NCI-H146 (cell line): ENCODE results near the gene CTDSP2.

Experiments used
- DNase-seq: peaks from one replicate; lab custom pipeline; 2025; lab: John Stamatoyannopoulos, UW

The CTDSP2 gene

DNA sequence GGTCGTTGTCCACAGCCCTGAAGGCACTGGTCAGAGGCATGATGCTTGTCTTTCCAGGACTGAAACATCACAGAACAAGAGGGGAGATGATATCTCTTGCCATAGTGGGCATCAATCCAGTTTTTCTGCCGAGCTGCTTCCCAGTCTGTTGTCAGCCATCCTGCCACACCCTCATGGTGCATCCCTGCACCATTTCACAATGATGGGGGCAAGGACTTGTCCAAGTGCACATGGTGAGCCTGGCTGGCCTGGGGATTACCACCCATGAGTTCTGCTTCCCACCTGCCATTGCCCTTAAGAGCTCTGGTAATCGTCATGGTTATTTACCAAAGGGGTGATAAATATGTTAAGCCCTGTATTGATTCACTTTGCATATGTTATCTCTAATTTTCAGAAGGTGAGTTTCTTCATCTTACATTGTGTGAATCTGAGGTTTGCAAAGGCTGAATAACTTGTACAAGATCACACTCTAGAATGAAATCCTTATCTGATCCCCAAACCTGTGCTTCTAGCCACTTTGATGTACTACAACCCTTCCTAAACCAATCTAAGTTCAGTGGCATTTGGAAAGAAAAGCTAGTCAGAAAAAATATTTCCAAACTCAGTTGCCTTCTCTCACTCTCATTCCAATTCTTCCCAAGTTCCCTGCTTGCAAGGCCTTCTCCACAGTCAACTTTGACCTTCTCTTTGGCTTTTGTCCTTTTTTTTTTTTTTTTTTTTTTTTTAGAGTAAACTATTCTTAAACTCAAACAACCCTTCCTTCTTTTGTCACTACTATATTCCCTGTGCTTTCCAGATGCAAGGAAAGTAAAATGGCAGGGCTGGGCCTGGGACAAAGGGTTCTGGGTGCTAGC is 30.3 kb downstream of the CTDSP2 start:
- DNase-seq, result no peak

- DNase-seq, result peak; percentile 69
Measured at GRCh38 chr12:57815177-57816000, 31.1 kb downstream of the CTDSP2 start.

DNA sequence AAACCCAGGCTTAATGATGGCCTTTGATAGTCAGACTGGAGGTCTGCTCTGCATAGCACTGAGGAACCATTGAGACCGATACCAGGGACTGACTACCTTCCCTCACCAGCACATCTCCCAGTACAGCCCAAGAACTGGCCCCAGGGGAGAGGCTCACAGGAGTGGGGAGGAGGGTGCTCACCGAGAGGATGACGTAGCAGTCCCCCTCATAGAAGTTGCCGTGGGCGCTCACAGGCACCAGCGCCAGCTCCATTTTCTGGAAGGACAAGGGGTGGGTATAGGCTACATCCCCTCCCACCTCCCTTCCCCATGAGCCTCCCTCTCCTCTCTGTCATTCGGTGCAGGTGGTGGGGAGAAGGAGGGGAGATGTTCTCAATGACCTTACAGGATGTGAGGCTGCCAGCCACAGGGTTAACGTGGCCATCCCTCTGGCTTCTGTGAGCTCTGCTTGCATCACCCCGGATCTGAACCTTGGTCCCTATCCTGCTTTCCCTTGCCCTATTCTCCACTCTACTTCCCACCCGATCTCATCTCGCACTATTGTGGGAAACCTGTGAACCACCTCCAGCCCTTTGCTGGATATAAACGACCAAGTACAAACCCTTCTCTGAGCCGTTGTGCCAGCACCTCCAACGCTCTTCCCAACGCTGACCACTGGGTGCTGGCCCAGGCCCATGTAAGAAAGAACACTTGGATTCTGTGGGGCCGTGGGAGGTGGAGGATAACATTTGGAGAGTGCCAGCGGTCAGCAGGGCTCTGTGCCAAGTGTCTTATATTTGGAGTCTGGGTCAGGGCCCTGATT is 32.4 kb downstream of the CTDSP2 start:
- DNase-seq, result no peak

DNA sequence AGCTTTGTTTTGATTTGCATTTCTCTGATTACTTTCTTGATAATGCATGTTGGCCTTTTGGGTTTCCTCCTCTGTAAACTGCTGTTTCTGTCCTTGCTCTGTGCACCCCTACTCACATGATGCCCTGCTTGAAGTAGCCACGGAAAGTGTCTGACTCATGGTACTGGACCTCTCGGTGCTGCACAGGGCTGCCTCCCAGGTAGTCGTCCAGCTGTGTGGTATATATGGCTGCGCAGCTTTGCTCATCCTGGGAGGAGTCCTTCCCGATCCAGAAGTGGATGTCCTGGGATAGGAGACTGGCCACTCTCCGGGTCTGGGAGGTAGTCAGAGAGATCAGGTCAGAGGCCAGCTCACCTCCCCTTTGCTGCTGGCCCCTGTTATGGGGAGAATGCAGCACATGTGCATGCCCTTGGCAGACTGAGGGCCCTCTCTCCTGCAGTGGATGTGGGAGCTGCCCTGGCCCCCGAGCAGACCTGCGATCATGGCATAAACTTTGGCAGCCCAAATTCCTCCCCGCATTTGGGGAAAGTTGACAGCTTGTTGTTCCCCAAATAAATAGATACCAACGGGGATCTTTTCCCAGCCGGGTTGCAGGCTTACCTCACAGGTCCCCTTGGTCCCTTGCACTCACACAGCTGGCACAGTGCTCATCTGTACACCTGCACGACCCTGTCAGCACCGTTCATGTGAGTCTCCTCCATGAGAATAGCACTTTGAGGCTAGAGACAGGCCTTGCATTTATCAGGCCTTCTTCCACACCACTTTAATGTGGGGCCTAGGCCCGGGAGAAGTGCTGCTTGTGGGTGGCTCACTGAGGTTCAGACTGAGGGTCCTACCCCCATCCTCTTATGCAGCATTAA is 33.2 kb downstream of the CTDSP2 start:
- no peak for DNase-seq

DNA sequence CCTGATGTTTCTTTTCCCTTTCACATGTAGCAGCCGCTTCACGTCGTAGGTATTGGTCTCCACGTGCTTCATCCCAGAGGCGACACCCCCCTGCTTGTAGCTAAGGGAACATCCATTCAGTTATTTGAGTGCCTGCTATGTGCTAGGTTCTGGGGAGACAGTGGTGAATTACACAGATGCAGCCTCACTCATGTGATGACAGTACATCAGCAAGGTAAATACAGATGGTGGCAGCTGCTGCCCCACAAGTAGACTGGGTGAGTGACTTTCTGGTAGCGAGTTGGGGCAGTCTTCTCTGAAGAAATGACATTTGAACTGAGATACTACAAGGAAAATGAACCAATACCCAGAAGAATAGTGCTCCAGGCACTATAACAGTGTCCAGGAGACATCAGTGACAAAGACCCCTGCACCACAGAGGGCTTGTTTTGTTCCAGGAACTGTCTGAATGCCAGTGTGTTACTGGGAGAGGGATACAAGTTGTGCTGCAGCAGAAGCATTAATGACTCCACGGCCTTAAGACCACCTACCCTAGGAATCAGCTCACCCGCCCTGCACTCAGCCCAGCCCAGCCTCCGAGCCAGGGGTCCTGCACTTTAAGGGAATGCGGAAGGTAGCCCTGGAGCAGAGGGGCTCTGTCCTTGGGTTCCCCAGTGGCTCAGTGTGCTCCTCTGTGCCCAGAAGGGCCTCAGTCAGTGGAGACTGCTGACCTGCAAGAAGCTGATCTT is 35.3 kb downstream of the CTDSP2 start:
- DNase-seq, result no peak

GRCh38 chr12:57810450-57810849 is 36.1 kb downstream of the CTDSP2 start:
- DNase-seq, result no peak

DNA sequence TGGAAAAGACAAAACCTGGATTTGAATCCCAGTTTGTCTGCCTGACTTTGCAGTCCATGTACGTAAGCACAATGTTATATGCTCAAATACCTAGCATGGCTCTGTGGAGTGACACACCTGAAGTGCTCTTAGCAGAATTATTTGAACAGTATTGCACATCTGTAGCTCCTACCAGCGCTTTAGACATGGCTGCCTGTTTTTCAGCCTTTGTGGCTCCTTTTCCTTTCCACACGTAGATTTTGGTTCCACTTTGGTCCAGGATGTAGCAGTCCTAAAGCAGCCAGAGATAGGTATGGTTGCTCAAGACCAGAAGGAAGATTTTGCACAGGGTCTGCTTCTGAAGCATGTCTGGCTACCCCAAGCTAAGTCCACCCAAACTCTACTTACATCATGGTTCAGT is 37.1 kb downstream of the CTDSP2 start:
- no peak for DNase-seq

- DNase-seq, result no peak
Measured at GRCh38 chr12:57808351-57808750, 38.2 kb downstream of the CTDSP2 start.

DNA sequence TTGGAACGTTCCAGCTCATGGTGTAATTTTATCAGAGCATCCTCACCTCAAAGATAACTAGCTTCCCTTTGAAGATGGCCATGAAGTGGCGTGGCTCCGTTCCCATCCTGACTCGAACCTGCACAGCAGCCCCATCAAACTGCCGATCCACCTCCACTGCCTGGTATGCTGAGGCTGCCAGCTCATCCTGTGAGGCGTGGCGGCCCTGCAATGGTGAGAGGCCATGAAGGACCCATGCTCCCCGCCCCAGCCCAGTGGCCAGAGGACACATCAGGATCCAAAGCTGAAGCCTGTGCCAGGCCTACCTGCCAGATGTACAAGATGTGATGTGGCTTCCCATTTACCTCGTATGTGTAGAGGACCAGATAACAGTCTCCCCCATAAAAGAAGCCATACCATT is 39.2 kb downstream of the CTDSP2 start:
- DNase-seq, result no peak

- DNase-seq, result no peak
Measured at GRCh38 chr12:57806677-57807076, 39.9 kb downstream of the CTDSP2 start.

- DNase-seq, result peak; percentile 29
Measured at GRCh38 chr12:57803319-57803893, 43.1 kb downstream of the CTDSP2 start.

GRCh38 chr12:57802607-57803006 is 43.9 kb downstream of the CTDSP2 start:
- DNase-seq, result no peak

- no peak for DNase-seq
Measured at GRCh38 chr12:57800965-57801364, 45.6 kb downstream of the CTDSP2 start.

DNA sequence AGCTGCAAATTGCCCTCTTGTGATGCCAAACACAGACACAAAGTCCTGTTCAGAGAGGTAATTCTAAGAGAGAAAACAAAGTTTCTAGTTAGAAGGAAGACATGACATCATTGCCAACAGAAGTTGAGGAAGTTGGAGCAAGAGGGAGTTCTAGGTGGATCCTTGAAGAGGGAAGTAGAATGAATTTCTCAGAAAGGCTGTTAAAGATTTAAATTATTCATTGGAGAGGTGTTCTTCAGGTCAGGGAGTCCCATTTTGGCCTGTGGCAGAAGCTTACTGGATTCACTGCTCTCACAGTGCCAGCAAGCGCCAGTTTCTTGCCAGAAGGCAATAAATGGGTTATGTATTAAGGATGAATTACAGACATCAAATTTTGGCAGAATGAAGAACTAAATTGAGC is 48.6 kb downstream of the CTDSP2 start:
- no peak for DNase-seq

DNA sequence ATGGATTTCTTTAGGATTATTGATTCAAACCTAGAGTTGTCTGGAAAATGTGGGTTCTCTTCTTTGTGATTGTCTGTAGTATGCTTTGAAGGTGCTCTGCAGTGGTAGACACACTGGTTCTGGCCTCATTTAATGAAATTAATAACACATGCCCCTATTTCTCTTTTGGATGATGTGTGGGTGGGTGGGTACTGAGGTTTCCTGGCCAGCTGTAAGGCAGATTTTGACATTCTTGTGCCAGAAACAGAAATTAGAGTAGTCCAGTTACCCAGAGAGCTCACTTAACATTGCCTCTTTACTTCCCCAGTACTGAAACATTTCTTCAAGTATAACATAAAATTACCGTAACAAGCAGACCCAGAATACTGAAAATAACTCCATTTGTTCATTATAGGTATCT is 49.5 kb downstream of the CTDSP2 start:
- no peak for DNase-seq

DNA sequence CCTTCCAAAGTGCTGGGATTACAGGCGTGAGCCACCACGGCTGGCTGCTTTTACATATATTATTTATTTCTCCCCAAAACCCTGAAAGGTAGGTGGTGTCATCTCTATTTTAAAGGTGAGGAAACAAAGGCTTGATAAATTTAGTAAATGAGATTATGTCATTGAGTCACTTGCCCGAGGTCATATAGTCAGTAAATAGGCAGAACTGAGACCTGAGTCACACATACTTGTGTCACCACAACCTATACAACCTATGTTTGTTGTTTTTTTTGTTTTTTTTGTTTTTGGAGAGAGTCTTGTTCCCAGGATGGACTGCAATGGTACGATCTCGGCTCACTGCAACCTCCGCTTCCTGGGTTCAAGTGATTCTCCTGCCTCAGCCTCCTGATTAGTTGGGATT is 51.2 kb downstream of the CTDSP2 start:
- no peak for DNase-seq

- no peak for DNase-seq
Measured at GRCh38 chr12:57793920-57794319, 52.6 kb downstream of the CTDSP2 start.

DNA sequence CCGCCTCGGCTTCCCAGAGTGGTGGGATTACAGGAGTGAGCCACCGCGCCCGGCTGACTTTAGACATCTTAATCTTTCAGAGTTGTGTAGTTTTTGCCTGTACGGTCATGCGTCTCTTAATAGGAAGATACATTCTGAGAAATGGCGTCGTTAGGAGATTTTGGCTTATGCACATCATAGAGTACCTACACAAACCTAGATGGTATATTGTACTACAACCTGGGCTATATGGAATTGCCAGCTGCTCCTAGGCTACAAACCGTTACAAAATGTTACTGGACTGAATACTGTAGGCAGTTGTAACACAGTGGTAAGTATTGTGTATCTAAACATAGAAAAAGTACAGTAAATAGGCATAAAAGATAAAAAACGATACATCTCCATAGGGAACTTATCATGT is 62.7 kb downstream of the CTDSP2 start:
- no peak for DNase-seq

GRCh38 chr12:57783466-57783801 is 63.1 kb downstream of the CTDSP2 start:
- DNase-seq, result no peak
